ENCODE data around the gene TBX20. TPM values are rescaled to one million over a fixed set of nuclear protein-coding genes. Genes with fewer than 3 reads are reported as not detected.

Gene TBX20
- total and polyA plus RNA-seq, 12 donors = 3.5 to 186 (median 111) TPM

- intact Hi-C loops (cut with DNase I) = no loop called here
- WGBS, 2 donors = 0 to 6% methylated on average over 1 of the region's 1 CpG
- Histone ChIP-seq H3K4me1 (peaks cover 0 to 14% (median 0%) of the 10 kb centered on the region in 9 donors), H3K36me3 (no peaks in the 10 kb centered on the region), H3K27me3 (no peaks in the 10 kb centered on the region), H3K27ac (no peak overlapping the region), H3K9me3 (peaks cover 0 to 8% (median 0%) of the 10 kb centered on the region in 11 donors), H3K4me3 (no peak overlapping the region)
- TF ChIP-seq CTCF (IDR thresholded peaks at IDR 0.05) = no peak
- DNase-seq = no peak
- peak in 1 of 8 donors; percentile 19 for ATAC-seq
Observed at GRCh38 chr7:35285799-35286198, 31.9 kb upstream of the TBX20 start.

- 58 to 66% methylated on average over 4 of the region's 4 CpGs for WGBS, 2 donors
- no peak for DNase-seq
- Histone ChIP-seq H3K4me3 (no peak overlapping the region), H3K27ac (no peak overlapping the region), H3K4me1 (peaks cover 0 to 6% (median 0%) of the 10 kb centered on the region in 9 donors), H3K9me3 (no peaks in the 10 kb centered on the region), H3K36me3 (no peaks in the 10 kb centered on the region), H3K27me3 (no peaks in the 10 kb centered on the region)
- TF ChIP-seq CTCF (IDR thresholded peaks at IDR 0.05) = no peak
- no peak for ATAC-seq
- intact Hi-C loops (cut with DNase I) = no loop called here
Observed at GRCh38 chr7:35280902-35281301, 27.0 kb upstream of the TBX20 start.

- Histone ChIP-seq H3K27me3 (no peaks in the 10 kb centered on the region), H3K4me1 (peaks cover 0 to 3% (median 0%) of the 10 kb centered on the region in 9 donors), H3K4me3 (no peak overlapping the region), H3K9me3 (no peaks in the 10 kb centered on the region), H3K36me3 (no peaks in the 10 kb centered on the region), H3K27ac (no peak overlapping the region)
- WGBS, 2 donors = 44 to 71% methylated on average over 1 of the region's 1 CpG
- no peak for DNase-seq
- no peak for TF ChIP-seq CTCF (IDR thresholded peaks at IDR 0.05)
- ATAC-seq = peak in 7 of 8 donors; percentile 16 to 75 (median 65)
- intact Hi-C loops (cut with DNase I) = no loop called here
Observed at GRCh38 chr7:35277359-35277758, 23.5 kb upstream of the TBX20 start.

- no peak for ATAC-seq
- WGBS, 2 donors = 85 to 86% methylated on average over 1 of the region's 1 CpG
Observed at GRCh38 chr7:35272246-35272645, 18.3 kb upstream of the TBX20 start.

More at GRCh38 chr7:35272246-35272645, 18.3 kb upstream of the TBX20 start:
- Histone ChIP-seq H3K9me3 (no peaks in the 10 kb centered on the region), H3K4me1 (no peaks in the 10 kb centered on the region), H3K4me3 (no peak overlapping the region), H3K27me3 (no peaks in the 10 kb centered on the region), H3K27ac (no peak overlapping the region), H3K36me3 (no peaks in the 10 kb centered on the region)
- no peak for TF ChIP-seq CTCF (IDR thresholded peaks at IDR 0.05)
- no peak for DNase-seq
- intact Hi-C loops (cut with DNase I) = no loop called here
